Measurements from ENCODE around the gene PSMA3. TPM values are rescaled to one million over a fixed set of nuclear protein-coding genes. Genes with fewer than 3 reads are reported as not detected.
A peak's percentile ranks its signal among the peaks of the same experiment; 100 is the strongest.

The PSMA3 gene
- total RNA-seq, 2 donors from 2014 or later: 76.8 to 93.7 TPM

DNA sequence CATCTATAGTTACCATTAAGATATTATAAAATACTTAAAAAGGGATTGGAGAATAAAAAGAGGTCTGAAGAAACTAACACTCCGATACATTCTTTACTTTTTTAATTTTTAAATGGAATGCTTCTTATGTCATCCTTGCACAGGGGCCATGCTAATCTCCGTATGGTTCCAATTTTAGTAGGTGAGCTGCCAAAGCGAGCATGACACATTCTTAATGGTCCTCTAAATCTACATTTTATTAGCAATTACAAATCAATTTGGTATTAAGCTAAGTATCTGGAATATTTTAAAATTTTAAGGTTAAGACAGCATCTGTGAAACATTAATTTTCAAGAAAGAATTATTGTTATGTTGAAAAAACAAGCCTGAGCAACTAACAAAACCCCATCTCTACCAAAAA is 47.5 kb downstream of the PSMA3 start:
- H3K36me3 ChIP-seq: no peaks in the 10 kb centered on the region
- TF ChIP-seq POLR2AphosphoS5 (IDR thresholded peaks at IDR 0.05): no peak
- TF ChIP-seq CTCF (IDR thresholded peaks at IDR 0.05): no peak
- TF ChIP-seq POLR2A (IDR thresholded peaks at IDR 0.05): no peak
- H3K9me3 ChIP-seq: no peaks in the 10 kb centered on the region
- H3K4me1 ChIP-seq (replicated peaks): no peaks in the 10 kb centered on the region
- intact Hi-C loops (cut with DNase I): no loop called here
- H3K27ac ChIP-seq: no peak overlapping the region
- H3K4me3 ChIP-seq: no peak overlapping the region
- WGBS: 86% methylated on average over 3 of the region's 3 CpGs
- DNase-seq (ENCODE audit: low spot score): no peak
- no peaks in the 10 kb centered on the region for H3K27me3 ChIP-seq (replicated peaks; ENCODE audit: insufficient read depth)

- no peak for DNase-seq (ENCODE audit: low spot score)
- no peak overlapping the region for H3K27ac ChIP-seq
- no peaks in the 10 kb centered on the region for H3K9me3 ChIP-seq
- no peaks in the 10 kb centered on the region for H3K27me3 ChIP-seq (replicated peaks; ENCODE audit: insufficient read depth)
- H3K4me1 ChIP-seq (replicated peaks): no peaks in the 10 kb centered on the region
- H3K4me3 ChIP-seq: no peak overlapping the region
- 96% methylated on average over 7 of the region's 7 CpGs for WGBS
- TF ChIP-seq POLR2AphosphoS5 (IDR thresholded peaks at IDR 0.05) (no peak), POLR2A (IDR thresholded peaks at IDR 0.05) (no peak), CTCF (IDR thresholded peaks at IDR 0.05) (no peak)
- intact Hi-C loops (cut with DNase I): no loop called here
- H3K36me3 ChIP-seq: no peaks in the 10 kb centered on the region
Measured at GRCh38 chr14:58294201-58294600, 49.6 kb downstream of the PSMA3 start.

DNA sequence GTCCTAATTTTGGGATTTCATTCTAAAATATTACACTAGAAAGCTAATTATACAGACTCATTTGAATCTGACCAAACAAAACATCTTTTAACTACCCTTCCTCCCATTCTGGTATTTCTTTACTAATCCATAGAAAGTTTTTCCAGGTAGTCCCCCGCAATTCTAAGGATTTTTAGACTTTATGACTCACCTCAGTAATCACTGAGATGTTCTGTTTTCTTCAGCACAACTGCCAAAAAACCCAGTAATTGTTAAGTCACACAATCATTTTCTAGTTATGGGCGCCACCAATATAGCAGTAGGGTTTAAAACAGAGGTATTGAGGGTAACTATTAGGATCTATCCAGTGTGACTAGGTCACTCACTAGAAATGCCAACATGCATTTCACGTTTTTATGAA is 52.1 kb downstream of the PSMA3 start:
- Histone ChIP-seq H3K4me3 (peak overlapping the region; percentile 58 to 63), H3K4me1 (replicated peaks) (no peaks in the 10 kb centered on the region), H3K27me3 (replicated peaks; ENCODE audit: insufficient read depth) (no peaks in the 10 kb centered on the region), H3K27ac (peak overlapping the region; percentile 97), H3K9me3 (no peaks in the 10 kb centered on the region), H3K36me3 (no peaks in the 10 kb centered on the region)
- intact Hi-C loops (cut with DNase I): loop anchor here (5.0 kb wide), 1 partner anchor 49 kb away; no protein-coding TSS in a partner anchor
- no peak for TF ChIP-seq POLR2AphosphoS5 (IDR thresholded peaks at IDR 0.05)
- TF ChIP-seq CTCF (IDR thresholded peaks at IDR 0.05): no peak
- TF ChIP-seq POLR2A (IDR thresholded peaks at IDR 0.05): no peak
- WGBS: 4% methylated on average over 3 of the region's 3 CpGs
- no peak for DNase-seq (ENCODE audit: low spot score)

DNA sequence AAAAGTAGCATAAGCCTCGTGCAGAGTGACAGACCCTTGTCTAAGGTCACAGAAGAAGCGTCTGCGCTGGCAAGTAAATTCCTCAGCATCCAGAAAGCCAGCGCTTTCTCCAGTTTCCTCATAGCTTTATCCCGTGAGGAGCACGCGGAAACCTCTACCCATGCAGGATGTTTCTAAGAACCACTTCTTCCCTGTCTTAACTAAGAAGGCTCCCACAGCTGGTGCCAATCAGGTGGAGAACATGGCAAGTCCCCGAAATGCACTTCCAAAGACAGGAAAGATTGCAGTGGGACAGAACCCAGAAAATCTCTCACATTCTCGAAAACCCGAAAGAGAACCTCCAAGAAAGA is 52.7 kb downstream of the PSMA3 start:
- no peaks in the 10 kb centered on the region for H3K4me1 ChIP-seq (replicated peaks)
- no peaks in the 10 kb centered on the region for H3K9me3 ChIP-seq
- WGBS: 0% methylated on average over 10 of the region's 10 CpGs
- H3K27me3 ChIP-seq (replicated peaks; ENCODE audit: insufficient read depth): no peaks in the 10 kb centered on the region
- H3K36me3 ChIP-seq: no peaks in the 10 kb centered on the region
- DNase-seq (ENCODE audit: low spot score): no peak
- TF ChIP-seq CTCF (IDR thresholded peaks at IDR 0.05) (no peak), POLR2AphosphoS5 (IDR thresholded peaks at IDR 0.05) (no peak), POLR2A (IDR thresholded peaks at IDR 0.05) (no peak)
- H3K4me3 ChIP-seq: peak overlapping the region; percentile 58 to 63
- intact Hi-C loops (cut with DNase I): loop anchor here (5.0 kb wide), 1 partner anchor 50 kb away; no protein-coding TSS in a partner anchor
- H3K27ac ChIP-seq: peak overlapping the region; percentile 97

GRCh38 chr14:58297762-58298476 is 53.3 kb downstream of the PSMA3 start:
- no peaks in the 10 kb centered on the region for H3K4me1 ChIP-seq (replicated peaks)
- TF ChIP-seq CTCF (IDR thresholded peaks at IDR 0.05) (peak in 2 of 4 experiments; percentile 8 to 35), POLR2A (IDR thresholded peaks at IDR 0.05) (peak; percentile 53), POLR2AphosphoS5 (IDR thresholded peaks at IDR 0.05) (peak; percentile 98)

More at GRCh38 chr14:58297762-58298476, 53.3 kb downstream of the PSMA3 start:
- Histone ChIP-seq H3K27me3 (replicated peaks; ENCODE audit: insufficient read depth) (no peaks in the 10 kb centered on the region), H3K36me3 (no peaks in the 10 kb centered on the region), H3K4me3 (peak overlapping the region; percentile 82 to 97), H3K27ac (peak overlapping the region; percentile 97), H3K9me3 (no peaks in the 10 kb centered on the region)
- intact Hi-C loops (cut with DNase I): loop anchor here (5.0 kb wide), 1 partner anchor 51 kb away; no protein-coding TSS in a partner anchor
- DNase-seq (ENCODE audit: low spot score): peak; percentile 99
- WGBS: under 1% methylated on average over 40 of the region's 40 CpGs

All from prostate gland (tissue), 2 donors.